Measurements from ENCODE around the gene GDPD4.

The GDPD4 gene

GRCh38 chr11:77299528-77299993 lies 1.9 kb downstream of the GDPD4 start:
- DNase-seq (ENCODE audit: low spot score) = no peak

DNA sequence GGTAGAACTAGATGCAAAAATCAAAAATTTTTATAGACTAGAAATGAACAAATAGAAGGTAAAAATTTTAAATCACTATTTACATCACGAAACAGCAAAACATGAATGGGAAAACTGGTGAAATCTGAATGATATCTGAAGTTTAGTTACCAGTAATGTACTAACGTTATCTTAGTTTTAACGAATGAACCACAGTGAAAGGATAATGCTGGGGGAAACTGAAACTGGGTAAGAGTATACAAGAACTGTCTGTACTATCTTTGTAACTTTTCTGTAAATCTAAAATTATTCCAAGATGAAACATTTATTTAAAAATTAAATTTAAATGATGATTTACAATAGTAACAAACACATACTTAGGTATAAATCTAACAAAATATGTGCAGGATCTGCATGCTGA lies 7.4 kb downstream of the GDPD4 start:
- no peak for DNase-seq (ENCODE audit: low spot score)

DNA sequence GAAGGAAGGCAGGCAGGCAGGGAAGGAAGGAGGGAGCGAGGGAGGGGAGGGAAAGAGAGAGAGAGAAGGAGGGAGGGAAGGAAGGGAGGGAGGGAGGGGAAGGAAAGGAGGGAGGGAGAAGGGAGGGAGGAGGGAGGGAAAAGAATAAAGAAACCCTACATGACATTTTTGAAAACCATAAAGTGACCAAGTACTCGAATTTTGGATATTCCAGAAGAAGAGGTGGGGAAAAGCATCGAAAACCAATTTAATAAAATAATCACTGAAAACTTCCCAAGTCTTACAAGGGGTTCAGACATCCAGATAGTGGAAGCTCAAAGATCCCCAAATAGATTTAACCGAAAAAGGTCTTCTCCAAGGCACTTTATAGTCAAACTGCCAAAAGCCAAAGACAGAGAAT lies 11.7 kb downstream of the GDPD4 start:
- DNase-seq (ENCODE audit: low spot score) = no peak

DNA sequence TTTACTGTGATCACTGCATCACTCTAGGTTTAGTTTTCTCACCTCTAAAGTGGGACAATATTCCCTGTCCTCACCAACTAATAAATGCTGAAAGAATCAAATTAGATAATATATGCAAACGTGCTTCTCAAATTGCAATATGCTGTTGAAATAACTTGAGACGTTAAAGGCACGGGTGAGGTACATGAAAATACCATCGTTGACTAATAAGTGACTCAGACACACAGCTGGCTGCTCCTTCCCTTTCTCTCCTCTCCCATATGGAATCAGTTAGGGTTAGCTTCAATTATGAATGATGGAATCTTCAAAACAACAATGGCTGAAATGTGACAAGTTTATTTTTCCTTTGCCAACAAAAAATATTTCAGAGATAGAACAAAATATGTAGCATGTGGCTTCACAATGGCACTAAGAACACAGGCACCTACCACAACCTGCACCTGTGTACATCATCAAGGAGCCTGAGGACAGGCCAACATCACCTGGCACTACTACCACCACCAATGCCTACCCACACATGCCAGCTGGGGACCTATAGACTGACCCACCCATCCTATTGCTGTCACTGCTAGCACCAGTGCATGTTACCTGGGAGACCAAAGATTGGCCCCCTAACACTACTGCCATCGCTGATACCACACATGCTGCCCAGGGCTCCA lies 13.7 kb downstream of the GDPD4 start:
- DNase-seq (ENCODE audit: low spot score) = no peak

DNA sequence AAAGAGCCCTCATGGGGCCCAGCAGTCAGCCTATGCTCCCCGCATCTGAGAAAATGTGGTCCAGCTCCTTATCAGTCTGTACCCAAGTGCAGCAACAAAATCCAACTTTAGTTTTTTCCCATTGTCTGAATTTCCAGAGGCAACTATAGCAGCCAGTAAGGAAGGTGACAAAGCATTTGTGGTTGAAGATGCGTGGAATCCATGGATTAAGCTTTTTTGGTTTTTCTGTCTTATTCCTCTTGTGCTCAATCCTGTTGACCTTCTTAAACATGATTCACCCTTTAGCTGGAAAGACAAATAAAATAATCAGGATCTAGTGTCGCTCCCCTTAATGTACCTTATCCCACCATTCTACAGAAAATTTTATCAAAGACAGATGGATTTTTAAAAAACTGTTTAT lies 14.3 kb downstream of the GDPD4 start:
- DNase-seq (ENCODE audit: low spot score) = no peak

- no peak for DNase-seq (ENCODE audit: low spot score)
These were observed 16.7 kb downstream of the GDPD4 start for GRCh38 chr11:77284476-77285468.

DNA sequence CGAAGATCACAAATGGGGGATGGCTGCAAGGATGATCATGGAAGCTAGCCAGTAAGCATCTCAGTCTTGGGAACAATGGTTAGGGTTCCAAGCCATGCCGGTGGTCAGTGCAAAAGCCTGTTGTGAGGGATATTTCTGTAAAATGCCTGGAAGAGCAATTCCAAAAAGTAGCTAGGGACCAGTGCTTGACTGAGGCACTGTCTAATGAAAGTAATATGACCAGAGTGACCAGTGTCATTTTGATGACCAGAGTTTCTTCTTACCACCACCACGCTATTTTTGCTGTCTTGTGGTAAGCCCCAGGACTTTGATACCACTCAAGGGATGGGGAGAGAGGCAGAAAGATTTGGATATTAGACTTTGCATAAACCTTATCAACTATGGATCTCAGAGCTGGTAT lies 18.4 kb downstream of the GDPD4 start:
- DNase-seq (ENCODE audit: low spot score) = no peak

DNA sequence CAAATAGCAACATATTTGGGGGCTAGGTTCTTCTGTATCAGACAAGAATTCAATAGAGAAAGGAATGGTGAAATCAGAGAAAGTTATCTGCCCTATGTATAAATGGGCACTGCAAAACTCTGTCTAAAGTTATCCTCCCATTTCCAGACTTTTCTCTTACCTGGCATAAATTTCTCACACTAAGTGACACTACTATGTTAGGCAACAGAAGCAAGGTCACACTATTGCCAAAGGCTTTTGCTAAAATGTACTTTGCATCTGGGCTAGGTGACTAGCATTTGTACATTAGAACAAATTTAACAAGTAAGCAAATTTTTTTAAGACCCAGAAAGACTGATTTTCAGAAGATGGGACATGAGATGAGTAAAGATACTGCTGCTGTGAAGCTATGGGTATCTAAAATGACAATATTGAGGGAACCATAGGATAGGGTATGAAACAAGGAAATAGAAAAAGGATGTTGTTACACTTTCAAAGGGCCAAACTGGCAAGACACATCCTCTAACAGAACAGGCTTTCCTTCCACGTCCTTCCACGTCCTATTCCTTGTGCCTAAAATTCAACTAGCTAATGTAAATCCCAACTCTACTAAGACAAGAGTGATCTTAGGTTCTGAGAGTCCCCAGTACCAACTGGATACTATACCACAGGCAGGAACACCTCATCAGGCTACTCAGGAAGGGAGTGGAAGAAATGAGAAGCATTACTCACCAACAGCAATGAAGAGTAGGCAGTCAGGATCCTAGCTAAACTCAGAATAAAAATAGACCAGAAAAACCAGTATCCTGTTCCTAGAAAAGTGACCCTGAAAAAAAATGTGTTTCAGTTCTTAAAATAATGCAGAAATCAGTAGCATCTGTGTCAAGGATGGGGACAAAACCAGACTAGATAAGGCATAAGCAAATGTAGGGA lies 22.6 kb downstream of the GDPD4 start:
- no peak for DNase-seq (ENCODE audit: low spot score)

- no peak for DNase-seq (ENCODE audit: low spot score)
These were observed 25.2 kb downstream of the GDPD4 start for GRCh38 chr11:77276271-77276670.

- no peak for DNase-seq (ENCODE audit: low spot score)
These were observed 30.6 kb downstream of the GDPD4 start for GRCh38 chr11:77270921-77271320.

DNA sequence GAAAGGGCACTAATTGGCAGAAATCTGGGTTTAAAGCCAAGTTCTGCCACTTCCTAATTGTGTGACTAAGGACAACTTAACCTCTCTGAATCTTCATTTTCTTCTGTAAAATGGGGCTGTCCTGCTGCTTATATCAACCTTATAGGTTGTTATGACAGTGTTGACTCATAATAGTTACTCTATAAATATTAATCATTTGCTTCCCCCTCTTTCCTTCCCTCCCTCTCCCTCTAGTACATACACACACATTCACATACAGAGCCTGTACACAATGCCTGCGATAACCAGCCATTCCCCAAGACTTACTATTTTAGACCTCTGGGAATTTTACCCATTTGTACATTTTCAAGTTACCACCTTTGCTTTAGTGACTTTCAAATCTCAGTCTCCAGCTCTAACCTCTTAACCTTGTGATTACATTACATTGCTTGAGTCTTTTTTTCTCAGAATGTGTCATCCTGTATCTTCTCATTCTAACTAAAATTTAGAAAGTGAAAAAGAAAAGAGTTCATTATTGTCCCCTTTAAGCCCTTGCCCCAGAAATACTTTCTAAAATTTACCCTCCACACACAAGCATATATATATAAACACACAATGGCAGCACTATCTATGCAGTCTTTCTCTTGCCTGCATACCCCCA lies 31.9 kb downstream of the GDPD4 start:
- DNase-seq (ENCODE audit: low spot score) = no peak

DNA sequence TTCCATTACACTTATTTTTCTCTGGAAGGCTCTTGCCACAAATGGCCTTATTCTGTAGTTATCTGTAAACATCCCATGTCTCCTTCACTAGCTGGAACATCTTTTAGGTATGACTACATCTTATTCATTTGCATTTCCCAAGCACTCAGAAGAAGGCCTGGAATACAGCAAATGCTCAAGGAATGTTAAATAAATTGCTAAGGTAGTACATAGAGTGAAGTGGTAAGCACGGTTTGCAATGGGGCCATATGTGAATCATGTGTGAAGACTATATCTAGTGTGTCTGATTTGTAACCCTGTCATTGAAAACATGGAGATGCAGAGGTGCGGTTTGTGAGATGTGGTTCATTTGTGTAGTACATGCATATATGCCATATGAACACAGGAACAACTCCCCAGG lies 33.5 kb downstream of the GDPD4 start:
- no peak for DNase-seq (ENCODE audit: low spot score)

GRCh38 chr11:77266766-77267165 lies 34.7 kb downstream of the GDPD4 start:
- no peak for DNase-seq (ENCODE audit: low spot score)

- DNase-seq (ENCODE audit: low spot score) = no peak
These were observed 38.7 kb downstream of the GDPD4 start for GRCh38 chr11:77262803-77263202.

DNA sequence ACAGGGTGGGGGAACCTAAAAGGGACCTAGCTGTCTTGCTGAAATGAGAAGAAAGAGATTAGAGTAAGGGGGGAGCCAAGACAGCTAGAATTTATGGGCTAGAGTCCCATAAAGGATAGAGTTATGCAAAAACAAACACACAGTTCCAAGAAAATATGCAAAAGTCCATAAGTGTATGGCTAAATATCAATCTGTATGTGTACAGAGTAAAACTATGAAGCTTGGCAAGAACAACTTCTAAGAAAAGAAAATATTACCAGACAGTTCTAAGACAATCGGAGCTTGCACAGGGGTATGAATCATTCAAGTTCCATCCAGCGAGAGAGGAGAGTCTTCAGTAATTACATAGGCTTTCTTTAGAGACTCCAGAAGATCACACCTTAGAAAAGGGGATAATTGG lies 41.8 kb downstream of the GDPD4 start:
- DNase-seq (ENCODE audit: low spot score) = no peak

DNA sequence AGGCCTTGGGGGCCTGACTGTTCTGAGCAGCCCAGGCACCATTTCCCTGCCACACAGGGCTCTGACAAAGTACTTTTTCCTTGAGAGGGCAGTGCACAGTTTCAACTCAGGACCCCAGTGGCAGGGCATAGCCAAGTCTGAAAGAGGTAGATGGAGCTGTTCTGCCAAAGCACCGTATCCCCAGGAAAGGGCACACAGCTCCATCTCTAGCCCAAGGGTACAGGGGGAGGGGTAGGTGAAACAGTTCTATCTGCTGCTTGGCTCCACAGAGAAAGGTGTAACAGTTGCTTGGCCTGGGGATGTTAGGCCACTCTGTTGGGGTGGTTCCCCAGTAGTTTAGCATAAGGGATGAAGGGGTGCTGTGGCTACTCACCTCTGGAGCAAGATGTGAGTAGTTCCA lies 47.8 kb downstream of the GDPD4 start:
- no peak for DNase-seq (ENCODE audit: low spot score)

DNA sequence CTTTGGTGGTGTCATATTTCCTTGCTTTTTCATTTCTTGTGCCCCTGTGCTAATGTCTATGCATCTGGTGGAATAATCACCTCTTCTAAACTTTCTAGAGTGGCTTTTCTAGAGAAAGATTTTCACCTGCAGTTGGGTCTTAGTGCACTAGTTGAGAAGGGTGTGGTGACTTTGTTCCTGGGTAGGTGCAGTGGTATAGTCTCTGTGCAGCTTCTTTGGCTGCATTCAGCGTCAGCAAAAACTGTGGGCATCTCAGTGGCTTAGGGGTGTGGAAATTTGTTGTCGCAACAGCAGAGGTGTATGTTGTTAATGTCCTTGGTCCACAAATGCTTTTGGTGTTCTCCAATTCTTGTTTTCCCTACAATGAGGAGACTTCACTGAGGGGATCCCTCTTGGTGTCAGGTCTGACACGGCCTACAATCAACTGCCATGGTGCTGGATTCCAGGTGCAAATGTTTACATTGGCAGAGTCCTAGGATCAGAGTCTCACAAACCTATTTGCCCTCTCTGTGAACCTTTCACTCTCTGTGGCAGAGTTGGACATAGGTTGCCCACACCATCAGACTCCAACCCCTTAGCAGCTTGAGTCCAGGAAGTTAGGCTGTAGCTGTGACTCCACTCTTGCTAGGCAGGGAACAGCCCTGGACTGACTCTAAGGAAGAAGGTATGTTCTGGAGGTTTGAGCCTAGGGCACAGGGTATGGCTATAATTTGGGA lies 48.8 kb downstream of the GDPD4 start:
- no peak for DNase-seq (ENCODE audit: low spot score)

GRCh38 chr11:77250881-77251640 lies 50.4 kb downstream of the GDPD4 start:
- DNase-seq (ENCODE audit: low spot score) = no peak

DNA sequence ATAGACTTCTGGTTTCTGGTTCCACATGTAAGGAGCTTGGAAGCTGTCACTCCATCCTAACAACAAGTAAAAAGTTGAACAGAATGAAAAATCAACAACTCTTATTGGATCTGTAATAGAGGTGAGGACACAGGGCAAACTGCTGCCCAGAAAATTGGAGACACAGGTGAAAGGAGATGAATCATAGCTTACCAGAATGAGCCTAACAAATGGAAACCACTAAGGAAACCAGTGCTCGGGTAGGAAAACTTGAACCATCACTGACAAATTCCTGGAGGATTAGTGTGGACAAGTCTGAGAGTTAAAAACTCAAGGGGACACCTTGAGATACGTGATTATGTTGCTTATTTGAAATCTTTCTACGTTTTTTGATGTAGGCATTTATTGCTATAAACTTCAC lies 52.1 kb downstream of the GDPD4 start:
- no peak for DNase-seq (ENCODE audit: low spot score)

GRCh38 chr11:77244277-77245027 lies 57.0 kb downstream of the GDPD4 start:
- no peak for DNase-seq (ENCODE audit: low spot score)
